Neural cell (in vitro differentiated cells): ENCODE measurements around the gene SULT1C3. TPM values are rescaled to one million over a fixed set of nuclear protein-coding genes. Genes with fewer than 3 reads are reported as not detected.

ENCODE experiments used
- H2AFZ ChIP-seq: fragments of 200-600, 300-800 bp; sonication (generic), shearing (Covaris generic); 2 replicates; pipeline ENCODE4 v1.6.0; 2014; ENCODE audit warnings: low read depth, mild to moderate bottlenecking, antibody characterized with exemption, low read length, moderate library complexity
- H3F3A ChIP-seq: fragments of 200-600 bp; shearing (Covaris generic); 2 replicates; pipeline ENCODE4 v1.6.1; 2016; ENCODE audit warnings: mild to moderate bottlenecking, moderate library complexity, mixed read lengths, antibody characterized with exemption, low read length; ENCODE audit not compliant: insufficient read depth, poor library complexity, severe bottlenecking
- H3K27ac ChIP-seq: fragments of 200-600, 300-800 bp; sonication (generic), shearing (Covaris generic); 2 replicates; pipeline ENCODE4 v1.5.1; 2014; ENCODE audit warnings: mild to moderate bottlenecking, low read length, moderate library complexity
- H3K27me3 ChIP-seq: fragments of 300-800, 200-600 bp; sonication (generic), shearing (Covaris generic); 2 replicates; pipeline ENCODE4 v1.6.0; 2014; ENCODE audit warnings: mild to moderate bottlenecking, low read depth, low read length, moderate library complexity; ENCODE audit not compliant: insufficient read depth
- H3K36me3 ChIP-seq: fragments of 300-800, 200-600 bp; sonication (generic), shearing (Covaris generic); 2 replicates; pipeline ENCODE4 v1.5.1; 2014; ENCODE audit warnings: mild to moderate bottlenecking, antibody characterized with exemption, low read length, moderate library complexity; ENCODE audit not compliant: insufficient read depth
- H3K4me2 ChIP-seq: fragments of 300-800, 200-600 bp; sonication (generic), shearing (Covaris generic); 2 replicates; pipeline ENCODE4 v1.6.0; 2014; ENCODE audit warnings: mild to moderate bottlenecking, low read length
- H3K4me3 ChIP-seq: fragments of 300-800, 200-600 bp; sonication (generic), shearing (Covaris generic); 2 replicates; pipeline ENCODE4 v1.5.1; 2014; ENCODE audit warnings: mild to moderate bottlenecking, low read length, moderate library complexity
- H3K79me2 ChIP-seq: fragments of 200-600 bp; shearing (Covaris generic); replicated peaks from 2 replicates; pipeline ENCODE4 v1.6.0; 2014; ENCODE audit warnings: mild to moderate bottlenecking, low read length, moderate library complexity; ENCODE audit not compliant: insufficient read depth
- H3K9ac ChIP-seq: fragments of 300-800, 200-600 bp; sonication (generic), shearing (Covaris generic); 2 replicates; pipeline ENCODE4 v1.6.1; 2016; ENCODE audit warnings: mild to moderate bottlenecking, low read length, mixed read lengths
- H3K9me2 ChIP-seq: fragments of 200-600 bp; shearing (Covaris generic); 2 replicates; pipeline ENCODE4 v1.6.1; 2016; ENCODE audit warnings: mild to moderate bottlenecking, low read length, mixed read lengths; ENCODE audit not compliant: insufficient read depth
- H3K9me3 ChIP-seq: fragments of 200-600, 300-800 bp; sonication (generic), shearing (Covaris generic); 2 replicates; pipeline ENCODE4 v1.6.1; 2016; ENCODE audit warnings: mild to moderate bottlenecking, mixed run types, low read length, moderate library complexity, mixed read lengths
- H4K20me1 ChIP-seq: fragments of 200-600 bp; shearing (Covaris generic); 2 replicates; pipeline ENCODE4 v1.6.1; 2016; ENCODE audit warnings: mild to moderate bottlenecking, mixed run types; ENCODE audit not compliant: insufficient read depth
- EP300 ChIP-seq: fragments of 450-650 bp; conservative IDR thresholded peaks from 2 replicates; pipeline ENCODE4 v1.6.1; 2014; ENCODE audit warnings: antibody characterized with exemption, mild to moderate bottlenecking, moderate library complexity; ENCODE audit not compliant: poor library complexity, severe bottlenecking
- EZH2 ChIP-seq: fragments of 200-600, 300-800 bp; shearing (Covaris generic), sonication (generic); IDR thresholded peaks from 2 replicates; pipeline ENCODE4 v1.6.1; 2014; ENCODE audit warnings: antibody characterized with exemption, low read length, borderline replicate concordance, mild to moderate bottlenecking; ENCODE audit not compliant: insufficient read depth, poor library complexity, severe bottlenecking
- MXI1 ChIP-seq: fragments of 450-650 bp; conservative IDR thresholded peaks from 2 replicates; pipeline ENCODE4 v1.6.1; 2014; ENCODE audit warnings: antibody characterized with exemption, mild to moderate bottlenecking; ENCODE audit not compliant: poor library complexity, severe bottlenecking
- POLR2AphosphoS5 ChIP-seq: IDR thresholded peaks from 2 replicates; pipeline ENCODE4 v1.6.1; 2012
- RAD21 ChIP-seq: fragments of 450-650 bp; conservative IDR thresholded peaks from 2 replicates; pipeline ENCODE4 v1.6.1; 2014; ENCODE audit warnings: antibody characterized with exemption, mild to moderate bottlenecking, moderate library complexity
- SMC3 ChIP-seq: fragments of 450-650 bp; conservative IDR thresholded peaks from 2 replicates; pipeline ENCODE4 v1.6.1; 2014; ENCODE audit warnings: antibody characterized with exemption, mild to moderate bottlenecking, moderate library complexity; ENCODE audit not compliant: poor library complexity
- TAF1 ChIP-seq: IDR thresholded peaks from 2 replicates; pipeline ENCODE4 v1.6.1; 2012; ENCODE audit warnings: low read depth
- polyA plus RNA-seq: library from polyadenylated mRNA; depleted of rRNA; stranded (reverse); fragments of >200 nt; gene quantifications from 2 replicates; pipeline ENCODE4 v1.2.3, GENCODE V29; 2014
- TF ChIP-seq, protein P1 (sequence below): IDR thresholded peaks from 2 replicates; pipeline ENCODE4 v1.6.1; 2012; ENCODE audit warnings: borderline replicate concordance
- TF ChIP-seq, protein P2 (sequence below): fragments of 450-650 bp; IDR thresholded peaks from 2 replicates; pipeline ENCODE4 v1.5.1; 2014; ENCODE audit warnings: antibody characterized with exemption, mild to moderate bottlenecking, moderate library complexity; ENCODE audit not compliant: poor library complexity, severe bottlenecking

SULT1C3 gene
- polyA plus RNA-seq, 1 donor from 2014 or later, result not detected

DNA sequence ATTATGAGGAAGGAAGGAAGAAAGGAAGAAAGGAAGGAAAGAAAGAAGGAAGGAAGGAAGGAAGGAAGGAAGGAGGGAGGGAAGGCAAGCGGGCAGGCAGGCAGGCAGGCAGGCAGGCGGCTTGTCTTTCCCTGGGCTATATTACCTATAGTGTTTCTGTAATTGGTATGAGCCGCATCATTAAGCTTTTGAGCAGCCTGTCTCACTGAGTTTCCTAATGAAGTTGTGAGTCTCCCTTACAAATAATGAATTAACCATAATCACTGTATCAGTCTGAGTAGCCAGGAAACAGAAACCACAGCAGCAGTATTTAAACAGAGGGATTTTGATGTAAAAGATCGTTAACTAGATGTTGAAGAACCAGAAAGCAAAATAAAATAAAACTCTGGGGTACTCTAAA is 11.8 kb upstream of the SULT1C3 start:
- H3K36me3 ChIP-seq, result no peaks in the 10 kb centered on the region
- H3K4me2 ChIP-seq, result no peak overlapping the region
- no peaks in the 10 kb centered on the region for H3F3A ChIP-seq
- no peaks in the 10 kb centered on the region for H3K9me2 ChIP-seq
- TF ChIP-seq POLR2AphosphoS5, result no peak
- TF ChIP-seq EZH2, result no peak
- TF ChIP-seq RAD21, result no peak
- no peak for TF ChIP-seq SMC3
- TF ChIP-seq, protein P1, sequence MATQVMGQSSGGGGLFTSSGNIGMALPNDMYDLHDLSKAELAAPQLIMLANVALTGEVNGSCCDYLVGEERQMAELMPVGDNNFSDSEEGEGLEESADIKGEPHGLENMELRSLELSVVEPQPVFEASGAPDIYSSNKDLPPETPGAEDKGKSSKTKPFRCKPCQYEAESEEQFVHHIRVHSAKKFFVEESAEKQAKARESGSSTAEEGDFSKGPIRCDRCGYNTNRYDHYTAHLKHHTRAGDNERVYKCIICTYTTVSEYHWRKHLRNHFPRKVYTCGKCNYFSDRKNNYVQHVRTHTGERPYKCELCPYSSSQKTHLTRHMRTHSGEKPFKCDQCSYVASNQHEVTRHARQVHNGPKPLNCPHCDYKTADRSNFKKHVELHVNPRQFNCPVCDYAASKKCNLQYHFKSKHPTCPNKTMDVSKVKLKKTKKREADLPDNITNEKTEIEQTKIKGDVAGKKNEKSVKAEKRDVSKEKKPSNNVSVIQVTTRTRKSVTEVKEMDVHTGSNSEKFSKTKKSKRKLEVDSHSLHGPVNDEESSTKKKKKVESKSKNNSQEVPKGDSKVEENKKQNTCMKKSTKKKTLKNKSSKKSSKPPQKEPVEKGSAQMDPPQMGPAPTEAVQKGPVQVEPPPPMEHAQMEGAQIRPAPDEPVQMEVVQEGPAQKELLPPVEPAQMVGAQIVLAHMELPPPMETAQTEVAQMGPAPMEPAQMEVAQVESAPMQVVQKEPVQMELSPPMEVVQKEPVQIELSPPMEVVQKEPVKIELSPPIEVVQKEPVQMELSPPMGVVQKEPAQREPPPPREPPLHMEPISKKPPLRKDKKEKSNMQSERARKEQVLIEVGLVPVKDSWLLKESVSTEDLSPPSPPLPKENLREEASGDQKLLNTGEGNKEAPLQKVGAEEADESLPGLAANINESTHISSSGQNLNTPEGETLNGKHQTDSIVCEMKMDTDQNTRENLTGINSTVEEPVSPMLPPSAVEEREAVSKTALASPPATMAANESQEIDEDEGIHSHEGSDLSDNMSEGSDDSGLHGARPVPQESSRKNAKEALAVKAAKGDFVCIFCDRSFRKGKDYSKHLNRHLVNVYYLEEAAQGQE, result no peak
- no peak for TF ChIP-seq EP300
- no peak for TF ChIP-seq MXI1
- TF ChIP-seq, protein P2, sequence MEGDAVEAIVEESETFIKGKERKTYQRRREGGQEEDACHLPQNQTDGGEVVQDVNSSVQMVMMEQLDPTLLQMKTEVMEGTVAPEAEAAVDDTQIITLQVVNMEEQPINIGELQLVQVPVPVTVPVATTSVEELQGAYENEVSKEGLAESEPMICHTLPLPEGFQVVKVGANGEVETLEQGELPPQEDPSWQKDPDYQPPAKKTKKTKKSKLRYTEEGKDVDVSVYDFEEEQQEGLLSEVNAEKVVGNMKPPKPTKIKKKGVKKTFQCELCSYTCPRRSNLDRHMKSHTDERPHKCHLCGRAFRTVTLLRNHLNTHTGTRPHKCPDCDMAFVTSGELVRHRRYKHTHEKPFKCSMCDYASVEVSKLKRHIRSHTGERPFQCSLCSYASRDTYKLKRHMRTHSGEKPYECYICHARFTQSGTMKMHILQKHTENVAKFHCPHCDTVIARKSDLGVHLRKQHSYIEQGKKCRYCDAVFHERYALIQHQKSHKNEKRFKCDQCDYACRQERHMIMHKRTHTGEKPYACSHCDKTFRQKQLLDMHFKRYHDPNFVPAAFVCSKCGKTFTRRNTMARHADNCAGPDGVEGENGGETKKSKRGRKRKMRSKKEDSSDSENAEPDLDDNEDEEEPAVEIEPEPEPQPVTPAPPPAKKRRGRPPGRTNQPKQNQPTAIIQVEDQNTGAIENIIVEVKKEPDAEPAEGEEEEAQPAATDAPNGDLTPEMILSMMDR, result no peak
- no peak for TF ChIP-seq TAF1
- H3K27ac ChIP-seq, result no peak overlapping the region
- H3K9me3 ChIP-seq, result peaks cover 8% of the 10 kb centered on the region
- no peaks in the 10 kb centered on the region for H3K27me3 ChIP-seq
- H2AFZ ChIP-seq, result no peak overlapping the region
- no peak overlapping the region for H3K9ac ChIP-seq
- no peak overlapping the region for H3K4me3 ChIP-seq
- H3K79me2 ChIP-seq, result no peaks in the 10 kb centered on the region
- no peaks in the 10 kb centered on the region for H4K20me1 ChIP-seq

DNA sequence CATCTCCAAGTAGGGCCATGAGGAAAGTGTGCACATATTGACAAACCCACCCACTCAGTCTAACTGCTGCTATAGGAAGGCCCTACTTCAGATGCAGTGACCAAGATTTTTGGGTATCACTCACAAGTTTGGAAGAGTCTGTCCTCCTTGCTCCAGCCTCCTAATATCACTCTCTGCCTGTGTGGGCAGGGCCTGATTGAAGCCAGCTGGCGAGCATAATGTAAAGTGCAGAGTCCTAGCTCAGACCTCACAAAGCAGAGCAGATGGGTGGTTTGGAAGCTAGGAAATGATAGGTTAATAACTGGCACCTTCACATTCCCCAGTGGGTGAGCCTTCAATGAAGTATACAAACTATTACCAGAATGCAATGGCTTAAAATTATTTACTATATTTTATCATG is 11.2 kb upstream of the SULT1C3 start:
- no peak overlapping the region for H3K9ac ChIP-seq

More for the DNA sequence above, 11.2 kb upstream of the SULT1C3 start:
- Histone ChIP-seq H3K27ac (no peak overlapping the region), H3K4me2 (no peak overlapping the region), H2AFZ (no peak overlapping the region), H3K9me3 (peaks cover 4% of the 10 kb centered on the region), H3K79me2 (no peaks in the 10 kb centered on the region), H3K4me3 (no peak overlapping the region), H3K27me3 (no peaks in the 10 kb centered on the region), H4K20me1 (no peaks in the 10 kb centered on the region), H3K36me3 (no peaks in the 10 kb centered on the region), H3K9me2 (no peaks in the 10 kb centered on the region), H3F3A (no peaks in the 10 kb centered on the region)
- no peak for TF ChIP-seq SMC3
- no peak for TF ChIP-seq EP300
- TF ChIP-seq TAF1, result no peak
- TF ChIP-seq, protein P1, result no peak
- TF ChIP-seq MXI1, result no peak
- no peak for TF ChIP-seq RAD21
- no peak for TF ChIP-seq POLR2AphosphoS5
- TF ChIP-seq EZH2, result no peak
- TF ChIP-seq, protein P2, result no peak
